HG02870 (cell line): ENCODE results near the gene SLC39A6.
"Not testable (repeated sequence)": the region's sequence is repeated elsewhere in the genome, so short reads cannot be mapped to it uniquely, and the experiment has no call there.

ENCODE experiments used
- ATAC-seq: cut with Tn5 transposase; IDR thresholded peaks from one replicate; pipeline ENCODE4 v1.9.1; 2021; ENCODE audit warnings: mild to moderate bottlenecking, moderate library complexity; ENCODE audit not compliant: unreplicated experiment

Gene SLC39A6, protein sequence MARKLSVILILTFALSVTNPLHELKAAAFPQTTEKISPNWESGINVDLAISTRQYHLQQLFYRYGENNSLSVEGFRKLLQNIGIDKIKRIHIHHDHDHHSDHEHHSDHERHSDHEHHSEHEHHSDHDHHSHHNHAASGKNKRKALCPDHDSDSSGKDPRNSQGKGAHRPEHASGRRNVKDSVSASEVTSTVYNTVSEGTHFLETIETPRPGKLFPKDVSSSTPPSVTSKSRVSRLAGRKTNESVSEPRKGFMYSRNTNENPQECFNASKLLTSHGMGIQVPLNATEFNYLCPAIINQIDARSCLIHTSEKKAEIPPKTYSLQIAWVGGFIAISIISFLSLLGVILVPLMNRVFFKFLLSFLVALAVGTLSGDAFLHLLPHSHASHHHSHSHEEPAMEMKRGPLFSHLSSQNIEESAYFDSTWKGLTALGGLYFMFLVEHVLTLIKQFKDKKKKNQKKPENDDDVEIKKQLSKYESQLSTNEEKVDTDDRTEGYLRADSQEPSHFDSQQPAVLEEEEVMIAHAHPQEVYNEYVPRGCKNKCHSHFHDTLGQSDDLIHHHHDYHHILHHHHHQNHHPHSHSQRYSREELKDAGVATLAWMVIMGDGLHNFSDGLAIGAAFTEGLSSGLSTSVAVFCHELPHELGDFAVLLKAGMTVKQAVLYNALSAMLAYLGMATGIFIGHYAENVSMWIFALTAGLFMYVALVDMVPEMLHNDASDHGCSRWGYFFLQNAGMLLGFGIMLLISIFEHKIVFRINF

GRCh38 chr18:36129300-36130038, at the start of gene SLC39A6, which contains the start of gene ELP2:
SLC39A6 (minus strand) TSS chr18:36129340; CDS start chr18:36127007, 2,333 bp downstream.
ELP2 (plus strand) TSS chr18:36129899; CDS start chr18:36129934, 35 bp downstream.
- ATAC-seq, result peak; percentile 93

DNA sequence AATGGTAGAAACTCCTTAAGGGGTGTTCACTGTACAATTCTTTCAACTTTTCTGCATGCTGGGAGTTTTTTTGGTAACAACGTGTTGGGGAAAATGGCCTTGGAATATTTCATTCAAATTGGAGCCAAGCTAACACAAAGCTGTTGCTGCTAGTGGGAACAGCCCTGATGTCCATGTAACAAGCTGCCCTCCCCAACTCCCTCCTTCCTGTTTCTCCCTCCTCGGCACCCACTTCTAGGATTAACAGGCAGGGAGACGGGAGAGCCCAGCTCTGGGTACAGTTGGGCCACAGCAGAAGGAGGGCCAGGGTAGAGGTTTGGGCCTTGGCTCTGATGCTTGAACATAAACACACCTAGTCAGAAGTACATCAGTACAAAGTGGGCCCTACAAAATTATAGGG, 48.8 kb upstream of the SLC39A6 start:
- ATAC-seq, result no peak

DNA sequence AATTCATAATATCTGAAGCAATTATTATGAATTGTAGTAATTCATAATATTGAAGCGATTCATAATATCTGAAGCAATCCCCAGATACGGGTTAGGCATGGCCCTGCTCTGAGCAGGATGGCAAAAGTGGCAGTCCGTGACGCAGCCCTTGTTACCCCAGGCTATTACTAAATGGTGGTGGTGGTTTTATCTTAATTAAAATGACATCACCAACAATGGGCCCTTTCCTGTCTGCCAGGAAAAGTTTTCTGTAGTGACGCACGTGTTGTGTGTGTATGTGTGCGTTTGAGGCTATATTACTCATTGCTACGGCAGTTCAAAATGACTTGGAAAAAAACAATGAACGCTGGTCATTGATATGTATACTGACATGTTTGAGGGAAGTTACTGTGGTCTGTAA, 47.6 kb upstream of the SLC39A6 start:
- ATAC-seq, result no peak

- ATAC-seq, result no peak
Observed at GRCh38 chr18:36176177-36176584, 47.0 kb upstream of the SLC39A6 start.

GRCh38 chr18:36175481-36175880, 46.3 kb upstream of the SLC39A6 start:
- ATAC-seq, result no peak

DNA sequence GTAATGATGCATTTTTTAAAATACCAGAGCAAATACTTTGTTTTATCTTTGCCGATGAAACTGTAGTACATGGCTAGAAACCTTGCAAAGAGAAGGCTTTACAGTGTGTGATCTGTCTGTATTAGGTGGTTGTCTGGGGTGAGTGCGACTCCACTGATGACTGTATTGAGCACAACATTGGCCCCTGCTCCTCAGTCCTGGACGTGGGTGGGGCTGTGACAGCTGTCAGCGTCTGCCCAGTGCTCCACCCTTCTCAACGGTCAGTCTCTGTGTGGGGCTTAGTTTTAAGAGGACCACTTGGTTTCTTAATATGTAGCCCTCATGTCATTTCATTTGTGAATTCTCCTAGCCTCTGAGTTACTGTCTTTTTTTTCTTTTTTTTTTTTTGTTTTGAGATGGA, 40.8 kb upstream of the SLC39A6 start:
- no peak for ATAC-seq

- ATAC-seq, result not testable (repeated sequence)
Observed at GRCh38 chr18:36168296-36168695, 39.2 kb upstream of the SLC39A6 start.

DNA sequence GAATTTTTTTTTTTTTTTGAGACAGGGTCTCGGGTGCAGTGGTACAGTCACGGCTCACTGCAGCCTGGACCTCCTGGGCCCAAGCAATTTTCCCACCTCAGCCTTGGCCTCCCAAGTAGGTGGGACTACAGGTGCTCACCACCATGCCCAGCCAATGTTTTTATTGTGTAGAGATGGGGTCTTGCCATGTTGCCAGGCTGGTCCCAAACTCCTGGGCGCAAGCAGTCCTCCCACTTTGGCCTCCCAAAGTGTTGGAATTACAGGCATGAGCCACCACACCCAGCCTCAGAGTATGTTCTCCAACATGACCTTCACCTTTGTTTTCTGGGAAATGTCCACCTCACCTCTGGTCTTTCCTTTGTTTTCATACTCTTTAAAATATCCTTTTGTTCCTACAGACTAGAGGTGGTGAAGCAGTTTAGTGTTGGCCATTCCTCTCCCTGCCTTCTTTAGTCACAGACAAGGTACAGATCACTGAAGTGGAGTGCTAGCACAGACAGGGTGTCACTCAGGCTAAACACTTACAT, 38.6 kb upstream of the SLC39A6 start:
- no peak for ATAC-seq

- ATAC-seq, result no peak
Observed at GRCh38 chr18:36162981-36163380, 33.8 kb upstream of the SLC39A6 start.

- no peak for ATAC-seq
Observed at GRCh38 chr18:36160959-36161371, 31.8 kb upstream of the SLC39A6 start.

- ATAC-seq, result no peak
Observed at GRCh38 chr18:36158266-36158867, 29.2 kb upstream of the SLC39A6 start.

- ATAC-seq, result no peak
Observed at GRCh38 chr18:36157441-36157840, 28.3 kb upstream of the SLC39A6 start.

DNA sequence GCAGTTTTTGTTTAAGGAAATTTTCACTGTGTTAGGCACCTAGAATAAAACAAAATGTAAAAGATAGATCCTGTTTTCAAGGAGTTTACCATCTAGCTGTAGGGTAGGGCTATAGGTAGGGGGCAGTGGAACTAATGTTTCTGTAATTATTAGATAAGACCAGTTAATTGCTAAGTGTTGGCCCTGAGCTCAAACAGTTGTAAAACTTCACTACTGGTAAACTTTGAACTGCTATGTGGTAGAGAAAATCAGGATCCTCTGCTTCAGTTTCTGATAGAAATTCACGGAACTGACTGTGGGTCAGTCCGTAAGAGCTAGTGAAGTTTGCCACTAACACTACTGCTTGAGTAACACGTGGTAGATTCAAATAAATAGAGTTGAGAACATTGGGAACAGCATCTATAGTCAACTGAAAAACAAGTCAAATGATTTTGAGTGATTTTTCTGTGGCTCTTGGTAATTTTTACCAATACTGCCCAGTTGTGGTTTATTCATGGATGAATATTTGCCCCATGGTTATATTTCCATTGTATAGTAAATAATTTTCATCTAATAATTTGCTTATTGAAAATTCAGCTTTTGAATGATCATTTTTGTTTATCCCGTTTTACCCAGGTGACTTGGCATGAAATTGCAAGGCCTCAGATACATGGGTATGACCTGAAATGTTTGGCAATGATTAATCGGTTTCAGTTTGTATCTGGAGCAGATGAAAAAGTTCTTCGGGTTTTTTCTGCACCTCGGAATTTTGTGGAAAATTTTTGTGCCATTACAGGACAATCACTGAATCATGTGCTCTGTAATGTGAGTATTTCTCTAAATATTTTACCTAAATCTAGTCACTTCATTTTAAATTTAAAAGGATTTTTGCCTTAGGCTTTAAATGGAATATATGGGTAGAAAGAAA, 27.0 kb upstream of the SLC39A6 start:
- ATAC-seq, result no peak

DNA sequence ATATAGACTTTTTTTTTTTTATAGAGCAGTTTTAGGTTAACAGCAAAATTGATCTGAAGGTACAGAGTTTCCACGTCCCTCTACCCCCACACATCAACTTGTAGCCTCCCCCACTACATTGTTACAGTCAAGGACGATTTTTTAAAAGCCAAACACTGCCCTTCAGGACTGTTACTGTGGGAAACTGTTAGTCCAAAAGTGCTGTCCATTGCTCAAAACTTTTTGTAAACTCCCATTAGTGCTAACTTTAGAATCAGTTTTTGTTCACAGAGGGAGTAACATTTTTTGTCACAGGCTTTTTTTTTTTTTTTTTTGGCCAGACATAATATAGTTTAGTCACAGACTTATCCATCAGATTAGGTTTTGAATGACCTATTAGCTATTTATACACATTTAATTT, 24.6 kb upstream of the SLC39A6 start:
- ATAC-seq, result no peak

- ATAC-seq, result no peak
Observed at GRCh38 chr18:36153203-36153602, 24.1 kb upstream of the SLC39A6 start.

GRCh38 chr18:36152781-36153180, 23.6 kb upstream of the SLC39A6 start:
- ATAC-seq, result no peak

DNA sequence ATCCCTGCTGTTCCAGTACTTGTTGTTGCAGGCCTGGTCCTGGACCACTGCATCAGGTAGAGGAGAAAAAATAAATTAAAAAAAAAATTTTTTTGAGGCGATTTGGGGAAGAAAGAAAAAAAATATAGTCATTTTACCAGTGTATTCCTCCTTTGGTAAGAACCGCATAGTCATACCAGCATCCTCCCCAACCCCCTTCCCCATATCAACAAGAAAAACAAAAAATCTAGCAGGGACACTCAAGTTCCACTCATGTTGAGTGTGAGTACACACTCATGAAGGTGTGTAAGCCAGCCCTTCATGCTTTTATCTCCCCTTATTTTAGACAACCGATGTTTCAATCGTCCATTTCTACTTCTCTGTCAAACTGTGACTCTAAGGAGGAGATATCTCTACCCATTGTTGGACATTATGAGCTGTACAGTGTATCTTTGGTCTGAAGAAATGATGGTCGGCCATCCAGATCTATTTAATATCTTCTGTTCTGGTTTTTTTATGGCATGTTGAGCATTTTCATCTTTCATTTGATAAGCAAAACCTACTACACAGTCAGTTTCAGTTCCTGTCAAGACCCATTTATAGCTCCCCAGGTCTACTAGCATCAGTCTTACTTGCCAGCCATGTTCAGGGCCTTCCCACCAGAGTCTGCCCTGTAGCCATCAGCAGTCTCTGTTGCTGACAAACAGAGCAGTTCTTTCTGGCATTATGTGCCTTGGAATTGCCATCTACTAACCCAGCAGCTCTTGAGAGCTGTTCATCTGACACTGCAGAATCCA, 20.6 kb upstream of the SLC39A6 start:
- ATAC-seq, result peak; percentile 96

DNA sequence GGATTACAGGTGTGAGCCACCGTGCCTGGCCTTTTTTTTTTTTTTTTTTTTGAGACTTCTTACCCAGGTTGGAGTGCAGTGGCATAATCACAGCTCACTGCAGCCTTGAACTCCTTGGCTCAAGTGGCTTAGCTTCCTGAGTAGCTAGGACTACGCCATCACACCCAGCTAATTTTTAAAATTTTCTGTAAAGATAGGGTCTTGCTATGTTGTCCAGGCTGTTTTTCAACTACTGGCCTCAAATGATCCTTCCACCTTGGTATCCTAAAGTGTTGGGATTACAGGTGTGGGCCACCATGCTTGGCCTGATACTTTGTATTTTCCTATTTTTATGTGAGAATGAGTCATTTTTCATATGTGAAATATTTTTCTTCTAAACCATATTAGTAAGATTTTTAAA, 14.3 kb upstream of the SLC39A6 start:
- no peak for ATAC-seq

DNA sequence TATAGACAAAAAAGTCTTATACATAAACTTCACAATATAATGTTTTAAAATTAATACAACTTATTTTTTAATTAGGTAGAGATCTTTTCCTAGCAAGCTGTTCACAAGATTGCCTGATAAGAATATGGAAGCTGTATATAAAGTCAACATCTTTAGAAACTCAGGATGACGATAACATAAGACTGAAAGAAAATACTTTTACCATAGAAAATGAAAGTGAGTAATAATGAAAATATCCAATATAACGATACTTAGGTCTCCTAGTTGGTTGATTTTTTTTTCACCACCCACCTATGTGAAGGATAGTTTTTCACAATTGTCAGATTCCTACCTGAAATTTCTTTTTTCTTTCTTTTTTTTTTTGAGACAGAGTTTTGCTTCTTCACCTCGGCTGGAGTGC, 13.6 kb upstream of the SLC39A6 start:
- ATAC-seq, result peak; percentile 45
